Tibial nerve (tissue), 4 donors: ENCODE measurements around the gene ALDH1L1. TPM values are rescaled to one million over a fixed set of nuclear protein-coding genes. Genes with fewer than 3 reads are reported as not detected.

ENCODE experiments used
- DNase-seq, 2 donors: peaks; one replicate each; pipeline ENCODE4 v3.0.0-alpha.2; 2019; ENCODE audit warnings: low spot score in 2 of 2
- H3K27ac ChIP-seq, 4 donors: fragments of 200-600 bp; sonication (generic) in 3 of 4; one replicate each; pipeline ENCODE4 v1.5.1; 2017 to 2019; ENCODE audit warnings: mild to moderate bottlenecking in 1 of 4
- H3K27me3 ChIP-seq, 2 donors: fragments of 200-600 bp; sonication (generic) in 1 of 2; one replicate each; pipeline versions ENCODE4 v1.5.1 to v1.6.0; 2017 to 2019
- H3K36me3 ChIP-seq, 3 donors: fragments of 200-600 bp; sonication (generic); one replicate each; pipeline ENCODE4 v1.5.1; 2018 to 2019
- H3K4me1 ChIP-seq, 4 donors: fragments of 200-600 bp; sonication (generic) in 3 of 4; one replicate each; pipeline ENCODE4 v1.5.1; 2017 to 2019
- H3K4me3 ChIP-seq, 4 donors: fragments of 200-600 bp; sonication (generic) in 3 of 4; one replicate each; pipeline ENCODE4 v1.5.1; 2017 to 2019; ENCODE audit warnings: mild to moderate bottlenecking in 1 of 4, moderate library complexity in 1 of 4
- H3K9me3 ChIP-seq, 4 donors: fragments of 200-600 bp; sonication (generic) in 3 of 4; one replicate each; pipeline ENCODE4 v1.5.1; 2017 to 2019
- EP300 ChIP-seq, 2 donors: sonication (generic); formaldehyde crosslinking; IDR thresholded peaks; one replicate each; pipeline ENCODE4 v1.6.1; 2017; ENCODE audit warnings: antibody characterized with exemption in 2 of 2, mild to moderate bottlenecking in 1 of 2
- POLR2A ChIP-seq, 2 donors: fragments of 450-650 bp; IDR thresholded peaks; one replicate each; pipeline ENCODE4 v1.6.1; 2017; ENCODE audit warnings: antibody characterized with exemption in 2 of 2, mild to moderate bottlenecking in 2 of 2, moderate library complexity in 2 of 2
- WGBS, 2 donors: methylation state at CpG; one replicate each; pipeline ENCODE4 v1.1.5; 2018; 5-methylcytosine and 5-hydroxymethylcytosine counted together
- total RNA-seq, 4 donors: library from RNA; depleted of rRNA; stranded (reverse); fragments of >200 nt; gene quantifications; one replicate each; pipeline ENCODE4 v1.1.0, GENCODE V29; 2016
- TF ChIP-seq, protein P1 (sequence below), 5 experiments: fragments of 200-600 bp in 3 of 5; fragments of 450-650 bp in 2 of 5; sonication (generic) in 3 of 5; IDR thresholded peaks; one replicate each; pipeline ENCODE4 v1.5.1; 2016 to 2019; ENCODE audit warnings: antibody characterized with exemption in 5 of 5, mild to moderate bottlenecking in 3 of 5, moderate library complexity in 2 of 5

The ALDH1L1 gene
- total RNA-seq, 4 donors from 2014 or later, result 34.5 to 87.3 (median 50.8) TPM

DNA sequence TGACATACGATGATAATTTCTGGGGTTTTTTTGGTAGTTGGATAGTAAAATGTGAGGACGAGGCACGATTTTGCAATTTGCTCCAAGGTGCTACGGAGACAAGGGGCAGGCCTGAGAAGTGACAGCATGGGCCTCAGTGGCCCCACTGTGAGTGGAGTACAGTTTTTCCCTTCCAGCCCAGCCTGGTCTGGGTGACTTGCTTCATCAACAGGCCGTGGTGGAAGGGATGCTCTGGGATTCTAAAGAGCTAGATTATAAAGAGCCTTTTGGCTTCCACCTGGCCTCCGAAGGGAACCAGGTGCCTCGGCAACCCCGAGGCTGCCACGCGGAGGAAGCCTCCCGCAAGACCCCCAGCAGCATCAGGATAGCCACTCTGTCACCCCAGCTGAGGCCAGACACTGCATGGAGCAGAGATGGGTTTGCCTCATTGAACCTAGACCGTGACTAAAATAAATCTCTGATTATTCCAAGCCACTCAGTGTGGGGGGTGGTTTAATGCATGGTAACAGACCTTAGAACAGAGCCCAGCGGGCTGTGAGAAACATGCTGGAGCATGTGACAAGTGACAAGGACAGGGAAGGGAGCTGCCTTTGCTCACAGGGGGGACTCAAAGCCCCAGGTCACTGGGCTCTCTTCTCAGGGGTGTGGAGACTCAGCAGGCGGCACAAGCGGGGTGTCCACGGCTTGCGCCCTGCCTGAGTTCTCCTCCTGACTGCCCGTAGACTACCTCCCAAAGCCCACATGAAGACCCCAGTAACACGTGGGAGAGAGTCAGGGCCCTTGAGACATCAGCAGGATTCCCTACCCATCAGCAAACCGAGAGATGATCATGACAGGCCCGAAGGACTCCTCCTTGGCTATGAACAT, 73.8 kb downstream of the ALDH1L1 start:
- Histone ChIP-seq H3K27me3 (no peaks in the 10 kb centered on the region), H3K27ac (no peak overlapping the region), H3K4me3 (no peak overlapping the region), H3K36me3 (no peaks in the 10 kb centered on the region), H3K9me3 (no peaks in the 10 kb centered on the region), H3K4me1 (peaks cover 0 to 13% (median 0%) of the 10 kb centered on the region in 4 donors)
- TF ChIP-seq POLR2A (IDR thresholded peaks at IDR 0.05), result no peak
- TF ChIP-seq EP300 (IDR thresholded peaks at IDR 0.05), result no peak
- TF ChIP-seq, protein P1, sequence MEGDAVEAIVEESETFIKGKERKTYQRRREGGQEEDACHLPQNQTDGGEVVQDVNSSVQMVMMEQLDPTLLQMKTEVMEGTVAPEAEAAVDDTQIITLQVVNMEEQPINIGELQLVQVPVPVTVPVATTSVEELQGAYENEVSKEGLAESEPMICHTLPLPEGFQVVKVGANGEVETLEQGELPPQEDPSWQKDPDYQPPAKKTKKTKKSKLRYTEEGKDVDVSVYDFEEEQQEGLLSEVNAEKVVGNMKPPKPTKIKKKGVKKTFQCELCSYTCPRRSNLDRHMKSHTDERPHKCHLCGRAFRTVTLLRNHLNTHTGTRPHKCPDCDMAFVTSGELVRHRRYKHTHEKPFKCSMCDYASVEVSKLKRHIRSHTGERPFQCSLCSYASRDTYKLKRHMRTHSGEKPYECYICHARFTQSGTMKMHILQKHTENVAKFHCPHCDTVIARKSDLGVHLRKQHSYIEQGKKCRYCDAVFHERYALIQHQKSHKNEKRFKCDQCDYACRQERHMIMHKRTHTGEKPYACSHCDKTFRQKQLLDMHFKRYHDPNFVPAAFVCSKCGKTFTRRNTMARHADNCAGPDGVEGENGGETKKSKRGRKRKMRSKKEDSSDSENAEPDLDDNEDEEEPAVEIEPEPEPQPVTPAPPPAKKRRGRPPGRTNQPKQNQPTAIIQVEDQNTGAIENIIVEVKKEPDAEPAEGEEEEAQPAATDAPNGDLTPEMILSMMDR (IDR thresholded peaks at IDR 0.05), result no peak
- 91 to 97% methylated on average over 18 to 21 of the region's 21 CpGs for WGBS, 2 donors
- DNase-seq, result no peak

DNA sequence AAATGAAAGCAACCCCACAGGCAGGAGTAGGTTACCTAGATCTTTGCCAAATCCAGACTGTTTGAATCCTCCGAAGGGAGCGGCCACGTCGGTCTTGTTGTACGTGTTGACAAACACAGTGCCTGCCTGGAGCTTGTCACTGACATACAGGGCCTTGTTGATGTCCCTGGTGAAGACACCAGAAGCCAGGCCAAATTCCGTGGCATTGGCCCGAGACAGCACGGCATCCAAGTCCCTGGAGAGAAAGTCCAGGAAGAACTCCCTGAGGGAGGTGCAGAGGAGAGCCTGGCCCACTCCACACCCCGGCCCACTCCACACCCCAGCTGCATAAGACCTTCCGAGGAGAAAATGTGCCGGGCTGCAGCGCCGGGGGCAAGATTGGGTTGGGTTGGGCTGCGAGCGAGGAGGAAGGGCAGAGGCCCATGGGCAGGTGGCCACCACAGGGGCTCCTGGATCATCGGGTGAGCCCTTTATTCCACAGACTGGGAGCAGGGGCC, 74.6 kb downstream of the ALDH1L1 start:
- H3K36me3 ChIP-seq, result no peaks in the 10 kb centered on the region
- no peak overlapping the region for H3K27ac ChIP-seq
- 86 to 88% methylated on average over 16 of the region's 16 CpGs for WGBS, 2 donors
- H3K27me3 ChIP-seq, result no peaks in the 10 kb centered on the region
- H3K4me3 ChIP-seq, result no peak overlapping the region
- DNase-seq, result no peak
- peaks cover 0 to 13% (median 0%) of the 10 kb centered on the region in 4 donors for H3K4me1 ChIP-seq
- no peaks in the 10 kb centered on the region for H3K9me3 ChIP-seq
- TF ChIP-seq, protein P1 (IDR thresholded peaks at IDR 0.05), result no peak
- TF ChIP-seq POLR2A (IDR thresholded peaks at IDR 0.05), result no peak
- TF ChIP-seq EP300 (IDR thresholded peaks at IDR 0.05), result no peak

DNA sequence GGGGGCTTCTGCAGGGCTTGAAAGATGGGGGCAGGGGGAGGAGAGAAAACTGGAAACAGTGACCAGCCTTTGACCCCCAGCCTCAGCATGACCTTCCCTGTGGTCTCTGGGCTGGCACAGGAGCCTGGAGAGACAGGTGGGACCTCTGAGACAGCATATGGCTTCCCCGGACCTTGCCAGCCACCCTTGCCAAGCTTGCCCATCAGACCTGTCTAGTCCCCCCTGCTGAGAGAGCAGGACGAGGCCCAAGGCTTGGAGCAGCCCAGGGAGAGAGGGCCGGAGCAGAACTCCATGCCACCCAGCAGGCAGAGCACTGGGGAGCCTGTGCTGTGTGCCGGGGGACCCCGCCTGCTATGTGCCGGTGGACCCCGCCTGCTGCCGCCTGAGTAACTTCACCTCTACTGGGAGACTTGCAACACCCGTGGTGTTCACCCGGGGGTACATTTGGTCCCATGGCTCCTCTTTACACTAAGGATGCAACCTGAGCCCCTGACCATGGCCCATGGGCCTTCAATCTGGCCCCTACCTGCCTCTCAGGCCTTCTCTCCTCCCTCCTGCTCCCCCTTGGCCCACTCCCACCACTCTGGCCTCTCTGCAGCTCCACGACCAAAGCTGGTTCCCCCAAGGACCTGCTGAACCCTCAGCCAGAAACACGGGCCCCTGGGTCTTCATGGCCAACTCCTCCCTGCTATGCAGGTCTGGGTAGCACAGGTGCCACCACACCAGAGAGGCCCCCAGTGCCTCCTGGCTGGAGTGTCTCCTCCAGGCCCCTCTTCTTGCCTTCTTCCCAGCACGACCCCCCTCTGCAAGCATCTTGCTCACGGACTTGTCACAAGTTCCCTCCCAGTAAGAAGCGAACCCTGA, 75.4 kb downstream of the ALDH1L1 start:
- DNase-seq, result no peak
- Histone ChIP-seq H3K4me3 (no peak overlapping the region), H3K9me3 (no peaks in the 10 kb centered on the region), H3K27ac (no peak overlapping the region), H3K36me3 (no peaks in the 10 kb centered on the region), H3K4me1 (peaks cover 0 to 13% (median 0%) of the 10 kb centered on the region in 4 donors), H3K27me3 (no peaks in the 10 kb centered on the region)
- TF ChIP-seq POLR2A (IDR thresholded peaks at IDR 0.05) (no peak), EP300 (IDR thresholded peaks at IDR 0.05) (no peak)
- TF ChIP-seq, protein P1 (IDR thresholded peaks at IDR 0.05), result no peak
- 91 to 92% methylated on average over 7 to 15 of the region's 15 CpGs for WGBS, 2 donors

DNA sequence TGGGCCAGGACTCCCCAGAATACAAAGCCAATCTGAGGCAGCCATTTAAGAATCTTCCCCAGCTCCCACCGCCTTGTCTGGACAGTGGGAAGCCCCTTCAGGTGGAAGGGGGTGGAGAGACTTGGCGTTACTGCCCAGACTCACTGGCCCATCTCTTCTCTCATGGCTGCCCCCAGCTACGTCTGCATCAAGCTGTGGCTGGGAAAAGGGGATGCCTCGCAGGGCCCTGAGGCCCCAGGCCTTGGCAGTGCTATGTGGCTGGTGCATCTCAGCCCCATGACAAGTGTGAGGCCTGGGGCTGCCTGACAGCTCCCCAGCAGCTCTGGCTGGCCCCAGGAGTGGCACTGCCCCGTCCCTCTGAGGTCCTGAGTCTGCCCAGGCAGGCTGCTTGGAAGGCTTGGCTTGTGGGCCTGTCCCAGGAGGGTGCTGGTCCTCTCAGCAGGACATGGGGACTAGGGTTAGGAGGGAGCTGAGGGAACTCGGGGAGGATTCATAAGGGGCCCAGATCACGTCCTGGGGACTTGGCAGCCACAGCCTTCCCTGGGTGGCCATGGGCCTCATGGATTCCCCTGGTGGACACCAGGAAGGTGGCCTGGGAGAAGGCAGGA, 76.3 kb downstream of the ALDH1L1 start:
- WGBS, 2 donors, result 91 to 94% methylated on average over 5 to 7 of the region's 7 CpGs
- Histone ChIP-seq H3K4me1 (peaks cover 0 to 13% (median 0%) of the 10 kb centered on the region in 4 donors), H3K9me3 (no peaks in the 10 kb centered on the region), H3K27ac (no peak overlapping the region), H3K36me3 (no peaks in the 10 kb centered on the region), H3K27me3 (no peaks in the 10 kb centered on the region), H3K4me3 (no peak overlapping the region)
- no peak for DNase-seq
- TF ChIP-seq, protein P1 (IDR thresholded peaks at IDR 0.05), result no peak
- TF ChIP-seq POLR2A (IDR thresholded peaks at IDR 0.05) (no peak), EP300 (IDR thresholded peaks at IDR 0.05) (no peak)
